Activated B cell treated with CpG ODN at 0.5 μM for 24 hours (primary cell): ENCODE measurements around the gene CNTFR. TPM values are rescaled to one million over a fixed set of nuclear protein-coding genes. Genes with fewer than 3 reads are reported as not detected.

ENCODE experiments used
- ATAC-seq: fragments of 200-7000 bp; cut with Tn5 transposase; one replicate; pipeline ENCODE4 v1.10.0; 2021; ENCODE audit warnings: low read depth, mild to moderate bottlenecking, moderate library complexity
- CTCF ChIA-PET: fragments of 350-600 bp; sonication (Branson Sonifier 250); formaldehyde crosslinking; loops from one replicate; lab custom pipeline; 2021; ENCODE audit warnings: antibody characterized with exemption; lab: Charles Lee
- POLR2A ChIA-PET: fragments of 350-600 bp; sonication (Branson Sonifier 250); formaldehyde crosslinking; loops from one replicate; lab custom pipeline; 2021; ENCODE audit warnings: antibody characterized with exemption; lab: Charles Lee
- DNase-seq: peaks from one replicate; pipeline ENCODE4 v3.0.0; 2022
- H3K27ac Mint-ChIP-seq: one replicate; pipeline ENCODE4 v1.8.0; 2020; ENCODE audit warnings: mixed read lengths
- H3K27me3 Mint-ChIP-seq: one replicate; pipeline ENCODE4 v1.8.0; 2021; ENCODE audit warnings: mixed read lengths
- H3K36me3 Mint-ChIP-seq: one replicate; pipeline ENCODE4 v1.8.0; 2021; ENCODE audit warnings: low read depth, mixed read lengths
- H3K4me1 Mint-ChIP-seq: one replicate; pipeline ENCODE4 v1.8.0; 2021; ENCODE audit warnings: mixed read lengths
- H3K4me3 Mint-ChIP-seq: one replicate; pipeline ENCODE4 v1.8.0; 2020; ENCODE audit warnings: mild to moderate bottlenecking, mixed read lengths
- H3K9me3 Mint-ChIP-seq: one replicate; pipeline ENCODE4 v1.8.0; 2020; ENCODE audit warnings: mixed read lengths
- CTCF ChIP-seq: fragments of 200-600 bp; IDR thresholded peaks from one replicate; pipeline ENCODE4 v1.8.0; 2022; ENCODE audit warnings: antibody characterized with exemption, mild to moderate bottlenecking
- intact Hi-C: fragments of 100-400 bp; cut with micrococcal nuclease; formaldehyde crosslinking; loops from one replicate; pipeline ENCODE4 v1.15.1; 2024
- total RNA-seq: library from RNA; stranded (reverse); gene quantifications from 2 replicates; pipeline ENCODE4 v1.2.3, GENCODE V29; 2022

Gene CNTFR
- total RNA-seq, 1 donor from 2014 or later, result not detected

DNA sequence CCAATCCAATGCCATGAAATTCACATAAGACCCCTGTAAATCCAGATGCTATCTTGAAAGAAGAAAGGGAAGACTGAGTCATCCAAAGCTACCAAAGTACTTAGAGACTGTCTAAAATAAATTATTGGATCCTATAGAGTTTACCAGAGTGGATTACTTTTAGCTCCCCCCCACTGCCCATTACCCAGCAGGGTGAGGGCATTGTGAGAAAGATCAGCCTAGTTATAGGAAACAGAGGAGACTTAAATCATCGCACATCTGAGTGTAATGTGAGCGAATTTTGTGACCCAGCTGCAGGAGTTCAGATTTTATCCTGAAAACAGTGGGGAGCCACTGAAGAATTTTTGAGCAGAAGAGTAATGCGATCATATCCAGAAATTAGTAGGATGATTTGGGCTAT lies 65.2 kb downstream of the CNTFR start:
- H3K4me3 Mint-ChIP-seq, result no peak overlapping the region
- H3K36me3 Mint-ChIP-seq, result no peaks in the 10 kb centered on the region
- DNase-seq (no peak), ATAC-seq (no peak)
- H3K27ac Mint-ChIP-seq, result no peak overlapping the region
- ChIA-PET CTCF (no interaction called here), POLR2A (interaction anchor here (2.3 kb wide), 1 partner anchor 65 kb away, joined by 7 read pairs; the partner anchor contains the start of genes DNAI1 and FAM219A)
- TF ChIP-seq CTCF, result no peak
- no peaks in the 10 kb centered on the region for H3K9me3 Mint-ChIP-seq
- intact Hi-C loops, result loop anchor here (5.0 kb wide), 1 partner anchor 192 kb away; no protein-coding TSS in a partner anchor
- peaks cover 22% of the 10 kb centered on the region for H3K27me3 Mint-ChIP-seq
- H3K4me1 Mint-ChIP-seq, result peaks cover 9% of the 10 kb centered on the region

- TF ChIP-seq CTCF, result no peak
- POLR2A ChIA-PET, result interaction anchor here (2.3 kb wide), 1 partner anchor 64 kb away, joined by 7 read pairs; the partner anchor contains the start of genes DNAI1 and FAM219A
- H3K27ac Mint-ChIP-seq, result no peak within 1 kb of the TSS
- no peaks in the 10 kb centered on the region for H3K9me3 Mint-ChIP-seq
- CTCF ChIA-PET, result interaction anchor here (1.0 kb wide), 1 partner anchor 81 kb away, joined by 3 read pairs; no protein-coding TSS in a partner anchor
- no peaks in the 10 kb centered on the region for H3K36me3 Mint-ChIP-seq
- H3K27me3 Mint-ChIP-seq, result peaks cover 19% of the 10 kb centered on the region
- peaks cover 9% of the 10 kb centered on the region for H3K4me1 Mint-ChIP-seq
- H3K4me3 Mint-ChIP-seq, result peak within 1 kb of the TSS; percentile 66
- intact Hi-C loops, result loop anchor here (1.0 to 5.0 kb wide), 4 partner anchors 65 to 191 kb away; partner anchors contain the start of genes DNAI1 and FAM219A
- DNase-seq (peak; percentile 93), ATAC-seq (peak; percentile 98)
These were observed 66.3 kb downstream of the CNTFR start, which contains the start of gene ENHO for GRCh38 chr9:34522971-34523797. TSS of gene ENHO (minus strand) at chr9:34522990. CDS start at chr9:34521695, 1,295 bp downstream.

DNA sequence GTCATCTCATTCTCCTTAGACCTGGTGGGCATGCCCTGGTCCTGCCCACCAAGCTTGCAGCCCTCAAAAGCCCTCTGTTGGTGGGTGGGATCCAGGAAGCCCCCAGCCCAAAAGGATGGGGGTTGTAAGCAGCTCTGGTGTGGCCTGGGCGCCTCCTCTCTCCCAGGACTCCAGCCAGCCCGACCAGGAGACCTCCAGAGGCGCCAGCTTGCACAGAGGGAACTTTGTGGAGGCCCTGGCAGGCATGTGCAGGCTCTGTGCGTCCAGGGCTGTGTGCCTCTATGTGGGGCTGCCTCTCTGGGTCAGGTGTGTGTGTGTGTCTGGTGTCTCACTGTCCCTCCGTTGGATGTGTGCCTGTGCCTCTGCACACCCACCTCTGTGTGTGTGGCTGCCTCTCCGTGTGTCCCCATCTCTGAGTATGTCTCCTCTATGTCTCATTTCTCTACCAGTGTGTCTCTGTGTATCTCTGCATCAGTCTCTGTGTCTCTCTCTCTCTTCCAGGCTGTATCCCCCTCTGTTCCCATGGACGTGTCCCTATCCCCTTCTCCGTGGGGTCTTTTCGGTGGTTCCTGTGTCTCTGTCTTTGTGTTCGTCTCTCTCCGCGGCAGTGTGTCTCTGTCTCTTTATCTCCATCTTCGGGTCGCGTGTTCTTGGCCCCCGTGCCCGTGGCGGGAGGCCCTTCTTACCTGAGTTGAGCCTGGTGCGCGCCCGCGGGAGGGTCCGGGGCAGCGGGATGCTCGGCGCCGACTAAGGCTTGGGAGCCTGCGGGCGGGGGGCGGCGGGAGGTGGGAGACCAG lies 67.2 kb downstream of the CNTFR start:
- ChIA-PET CTCF (interaction anchor here (1.0 kb wide), 1 partner anchor 82 kb away, joined by 3 read pairs; no protein-coding TSS in a partner anchor), POLR2A (interaction anchor here (2.3 kb wide), 1 partner anchor 63 kb away, joined by 7 read pairs; the partner anchor contains the start of genes DNAI1 and FAM219A)
- no peak for DNase-seq

GRCh38 chr9:34521406-34522045 lies 68.0 kb downstream of the CNTFR start:
- CTCF ChIA-PET, result no interaction called here
- peaks cover 17% of the 10 kb centered on the region for H3K27me3 Mint-ChIP-seq
- no peak overlapping the region for H3K4me3 Mint-ChIP-seq

More for the DNA sequence above, 67.2 kb downstream of the CNTFR start:
- intact Hi-C loops, result loop anchor here (5.0 kb wide), 1 partner anchor 190 kb away; no protein-coding TSS in a partner anchor
- Mint-ChIP-seq H3K9me3 (no peaks in the 10 kb centered on the region), H3K4me3 (peak overlapping the region; percentile 66), H3K36me3 (no peaks in the 10 kb centered on the region), H3K27me3 (peaks cover 19% of the 10 kb centered on the region), H3K4me1 (peaks cover 9% of the 10 kb centered on the region), H3K27ac (no peak overlapping the region)
- TF ChIP-seq CTCF, result no peak
- ATAC-seq, result no peak

More at GRCh38 chr9:34521406-34522045, 68.0 kb downstream of the CNTFR start:
- Mint-ChIP-seq H3K36me3 (no peaks in the 10 kb centered on the region), H3K9me3 (no peaks in the 10 kb centered on the region), H3K27ac (no peak overlapping the region), H3K4me1 (peaks cover 9% of the 10 kb centered on the region)
- POLR2A ChIA-PET, result interaction anchor here (1.0 kb wide), 1 partner anchor 99 kb away, joined by 3 read pairs; the partner anchor contains the start of gene DCTN3
- TF ChIP-seq CTCF, result no peak
- no peak for DNase-seq
- intact Hi-C loops, result loop anchor here (5.0 kb wide), 1 partner anchor 189 kb away; no protein-coding TSS in a partner anchor
- ATAC-seq, result no peak
